Measurements from ENCODE around the gene PLCB1.
"Not testable (repeated sequence)": the region's sequence is repeated elsewhere in the genome, so short reads cannot be mapped to it uniquely, and the experiment has no call there.

PLCB1 gene

GRCh38 chr20:8568075-8568474, 436.0 kb downstream of the PLCB1 start:
- no peak for DNase-seq

GRCh38 chr20:8569766-8570165, 437.7 kb downstream of the PLCB1 start:
- no peak for DNase-seq

- DNase-seq: no peak
These were observed 439.5 kb downstream of the PLCB1 start for GRCh38 chr20:8571611-8572010.

GRCh38 chr20:8573686-8574085, 441.6 kb downstream of the PLCB1 start:
- DNase-seq: no peak

- DNase-seq: no peak
These were observed 443.0 kb downstream of the PLCB1 start for GRCh38 chr20:8575114-8575513.

GRCh38 chr20:8578161-8578865, 446.2 kb downstream of the PLCB1 start:
- DNase-seq: no peak

- DNase-seq: no peak
These were observed 447.0 kb downstream of the PLCB1 start for GRCh38 chr20:8579035-8579434.

GRCh38 chr20:8581446-8582183, 449.5 kb downstream of the PLCB1 start:
- no peak for DNase-seq

GRCh38 chr20:8583012-8583565, 451.0 kb downstream of the PLCB1 start:
- DNase-seq: no peak

GRCh38 chr20:8583566-8584043, 451.5 kb downstream of the PLCB1 start:
- DNase-seq: no peak

- DNase-seq: no peak
These were observed 455.2 kb downstream of the PLCB1 start for GRCh38 chr20:8587251-8587650.

- DNase-seq: no peak
These were observed 455.7 kb downstream of the PLCB1 start for GRCh38 chr20:8587810-8588209.

- DNase-seq: no peak
These were observed 457.9 kb downstream of the PLCB1 start for GRCh38 chr20:8589956-8590355.

GRCh38 chr20:8600910-8601541, 469.0 kb downstream of the PLCB1 start:
- DNase-seq: not testable (repeated sequence)

GRCh38 chr20:8601542-8601912, 469.5 kb downstream of the PLCB1 start:
- no peak for DNase-seq

- no peak for DNase-seq
These were observed 470.5 kb downstream of the PLCB1 start for GRCh38 chr20:8602389-8603116.

GRCh38 chr20:8608470-8608869, 476.4 kb downstream of the PLCB1 start:
- no peak for DNase-seq

- DNase-seq: no peak
These were observed 484.7 kb downstream of the PLCB1 start for GRCh38 chr20:8616792-8617191.

- DNase-seq: no peak
These were observed 488.9 kb downstream of the PLCB1 start for GRCh38 chr20:8621001-8621400.

GRCh38 chr20:8624046-8624445, 492.0 kb downstream of the PLCB1 start:
- DNase-seq: no peak

GRCh38 chr20:8624616-8625015, 492.6 kb downstream of the PLCB1 start:
- no peak for DNase-seq

- no peak for DNase-seq
These were observed 495.4 kb downstream of the PLCB1 start for GRCh38 chr20:8627340-8628004.

Measured in activated naive CD4-positive, alpha-beta T cell (primary cell).